Gastrocnemius medialis (tissue), 4 donors: ENCODE measurements around the gene RHCE.
"Not testable (repeated sequence)": the region's sequence is repeated elsewhere in the genome, so short reads cannot be mapped to it uniquely, and the experiment has no call there.

ENCODE experiments used
- CTCF ChIP-seq, 5 experiments: fragments of 450-650 bp in 3 of 5; fragments of 200-600 bp in 2 of 5; sonication (generic) in 2 of 5; IDR thresholded peaks in 4 of 5; conservative IDR thresholded peaks in 1 of 5; 1 replicate in 4 of 5; 2 replicates in 1 of 5; pipeline ENCODE4 v1.5.1; 2016 to 2019; ENCODE audit warnings: antibody characterized with exemption in 5 of 5, mild to moderate bottlenecking in 3 of 5, moderate library complexity in 3 of 5
- POLR2A ChIP-seq, 2 donors: fragments of 450-650 bp; IDR thresholded peaks; one replicate each; pipeline ENCODE4 v1.6.1; 2017; ENCODE audit warnings: antibody characterized with exemption in 2 of 2, mild to moderate bottlenecking in 2 of 2, moderate library complexity in 2 of 2

GRCh38 chr1:25417280-25417679 is 3.3 kb downstream of the RHCE start:
- not testable (repeated sequence) for TF ChIP-seq CTCF (IDR thresholded peaks at IDR 0.05 in 4 of 5, conservative IDR thresholded peaks at IDR 0.05 in 1 of 5); POLR2A (IDR thresholded peaks at IDR 0.05)
